GM19455 (cell line): ENCODE measurements around the gene BANP.
"Not testable (repeated sequence)": the region's sequence is repeated elsewhere in the genome, so short reads cannot be mapped to it uniquely, and the experiment has no call there.

Experiments
- ATAC-seq: cut with Tn5 transposase; IDR thresholded peaks from one replicate; pipeline ENCODE4 v1.9.1; 2021; ENCODE audit not compliant: unreplicated experiment

BANP gene

GRCh38 chr16:88098731-88099562 lies 147.7 kb downstream of the BANP start:
- ATAC-seq: not testable (repeated sequence)

DNA sequence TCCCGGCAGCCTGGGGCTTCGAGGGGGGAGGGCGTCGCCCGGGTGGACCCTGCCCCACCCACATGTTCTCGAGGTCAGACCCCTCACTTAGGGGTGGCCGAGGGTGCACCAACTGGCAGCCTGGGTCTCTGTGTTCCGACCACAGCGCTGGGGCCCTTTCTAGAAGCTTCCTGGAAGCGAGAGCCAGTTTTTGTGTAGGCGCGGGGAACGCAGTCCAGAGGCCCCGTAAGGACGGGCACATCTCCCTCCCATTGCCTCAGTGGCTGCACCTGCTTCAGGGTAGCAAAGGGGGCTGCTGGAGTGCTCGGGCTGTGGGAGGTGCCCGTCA lies 148.3 kb downstream of the BANP start:
- ATAC-seq: no peak

DNA sequence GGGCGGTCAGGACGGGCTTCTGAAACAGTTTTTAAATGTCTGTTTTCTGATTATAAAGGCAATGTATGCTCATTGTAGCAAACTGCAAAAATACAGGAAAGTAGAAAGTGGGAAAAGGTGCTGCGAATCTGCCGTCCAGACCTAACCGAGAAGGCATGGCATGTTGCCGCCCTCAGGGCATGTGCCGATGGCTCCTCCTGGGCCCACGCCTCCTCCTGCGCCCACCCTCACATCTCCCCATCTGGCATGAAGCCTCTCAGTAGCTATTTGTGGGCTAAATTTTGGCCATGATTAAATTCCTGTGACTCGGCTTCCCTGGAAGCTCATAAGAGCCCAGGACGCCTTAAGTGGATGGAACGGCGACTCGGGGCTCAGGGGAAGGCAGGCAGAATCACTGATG lies 148.7 kb downstream of the BANP start:
- ATAC-seq: not testable (repeated sequence)

DNA sequence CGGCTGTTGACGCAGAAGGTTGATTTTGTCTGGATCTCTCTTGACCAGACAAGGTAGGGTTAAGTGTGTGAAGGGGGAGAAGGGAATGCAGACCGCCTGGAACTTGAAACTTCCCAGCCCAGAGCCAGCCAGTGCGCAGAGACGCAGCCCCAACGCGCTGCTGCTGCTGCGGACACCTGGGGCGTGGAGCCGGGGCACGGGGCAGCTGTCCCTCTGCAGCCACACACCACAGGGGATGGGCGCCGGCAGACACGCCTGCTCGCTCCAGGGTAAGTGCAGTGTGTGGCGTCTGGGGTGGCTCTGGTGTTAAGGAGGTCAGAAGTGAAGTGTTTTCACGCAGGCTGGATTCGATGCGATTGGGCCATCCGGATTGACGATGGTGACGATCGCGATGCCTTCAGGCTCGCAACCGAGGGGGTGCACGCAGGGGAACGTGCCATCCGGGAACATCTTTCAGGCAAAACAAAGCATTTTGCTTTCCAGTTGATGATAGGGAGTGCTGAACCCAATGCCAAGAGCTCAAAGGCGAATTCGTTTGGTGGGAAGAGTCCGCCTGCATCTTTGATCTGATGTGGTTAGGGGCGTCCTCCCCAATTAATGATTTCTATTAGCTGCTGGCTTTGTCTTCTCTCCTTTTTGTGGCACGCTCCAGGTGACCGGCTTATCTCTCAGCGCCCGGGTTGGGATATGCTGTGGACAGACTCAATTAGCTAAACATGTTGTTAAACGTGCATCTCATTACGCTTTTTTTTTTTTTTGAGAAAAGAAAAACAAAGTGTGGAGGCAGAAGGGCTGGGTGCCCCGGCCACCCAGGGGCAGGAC lies 149.8 kb downstream of the BANP start:
- not testable (repeated sequence) for ATAC-seq

- not testable (repeated sequence) for ATAC-seq
Measured at GRCh38 chr16:88101623-88102105, 150.4 kb downstream of the BANP start.

- no peak for ATAC-seq
Measured at GRCh38 chr16:88102597-88102996, 151.4 kb downstream of the BANP start.

GRCh38 chr16:88103011-88103410 lies 151.8 kb downstream of the BANP start:
- no peak for ATAC-seq

GRCh38 chr16:88103581-88104188 lies 152.5 kb downstream of the BANP start:
- ATAC-seq: no peak

GRCh38 chr16:88104363-88104762 lies 153.1 kb downstream of the BANP start:
- ATAC-seq: not testable (repeated sequence)

DNA sequence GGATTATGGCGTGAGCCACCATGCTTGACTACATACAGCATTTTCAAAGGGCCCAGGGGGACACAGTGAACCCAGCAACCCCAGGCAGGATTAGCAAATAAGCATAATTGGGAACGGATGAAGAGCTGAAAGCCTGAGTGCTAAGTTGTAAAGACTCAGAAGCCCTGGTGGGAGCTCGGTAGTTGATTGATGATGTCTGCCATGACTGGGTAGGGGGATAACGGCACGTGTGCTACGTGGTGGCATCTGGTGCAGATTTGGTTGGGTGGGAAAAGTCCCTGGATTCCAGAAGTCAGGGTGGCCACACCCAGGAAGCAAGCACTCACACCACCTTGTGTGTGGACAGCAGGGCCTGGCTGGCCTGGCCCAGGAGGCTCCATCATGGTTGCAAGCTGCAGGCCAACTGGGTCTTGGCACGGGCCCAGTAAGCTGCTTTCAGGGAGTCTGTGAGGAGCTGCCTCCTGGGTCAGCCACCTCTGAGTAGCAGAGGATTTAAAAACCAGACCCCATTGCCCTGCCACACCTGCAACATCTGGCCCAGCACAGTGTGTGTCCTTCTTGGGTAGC lies 154.4 kb downstream of the BANP start:
- not testable (repeated sequence) for ATAC-seq

- ATAC-seq: not testable (repeated sequence)
Measured at GRCh38 chr16:88106566-88106965, 155.3 kb downstream of the BANP start.

DNA sequence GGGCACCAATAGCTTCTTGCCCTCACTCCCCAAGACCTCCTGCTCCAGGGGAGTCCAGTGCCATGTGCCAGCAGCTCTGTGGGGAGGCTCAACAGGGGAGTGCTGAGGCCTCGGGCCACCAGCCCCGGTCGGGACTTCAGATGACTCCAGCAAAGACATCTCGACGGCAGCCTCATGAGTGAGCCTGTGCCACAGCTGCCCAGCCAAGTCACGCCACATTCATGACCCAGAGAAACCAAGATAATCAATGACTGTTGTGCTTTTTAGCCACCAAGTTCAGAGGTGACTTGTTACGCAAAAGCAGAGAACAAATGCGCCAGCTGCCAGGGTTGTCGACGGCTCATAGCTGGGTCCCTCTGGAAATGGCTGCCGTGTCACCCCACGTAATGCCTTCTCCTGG lies 157.5 kb downstream of the BANP start:
- no peak for ATAC-seq

- ATAC-seq: not testable (repeated sequence)
Measured at GRCh38 chr16:88109726-88110621, 158.7 kb downstream of the BANP start.

GRCh38 chr16:88110875-88111494 lies 159.8 kb downstream of the BANP start:
- ATAC-seq: not testable (repeated sequence)

DNA sequence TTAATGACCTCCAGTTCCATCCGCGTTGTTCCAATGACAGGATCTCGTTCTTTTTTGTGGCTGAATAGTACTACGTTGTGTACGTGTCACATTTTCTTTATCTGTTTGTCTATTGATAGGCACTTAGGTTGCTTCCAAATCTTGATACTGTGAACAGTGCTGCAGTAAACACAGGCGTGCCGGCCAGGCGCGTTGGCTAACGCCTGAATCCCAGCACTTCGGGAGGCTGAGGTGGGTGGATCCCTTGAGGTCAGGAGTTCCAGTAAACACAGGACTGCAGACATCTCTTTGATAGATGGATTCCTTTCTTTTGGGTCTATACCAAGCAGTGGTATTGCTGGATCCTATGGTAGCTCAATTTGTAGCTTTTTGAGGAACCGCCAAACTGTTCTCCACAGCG lies 160.7 kb downstream of the BANP start:
- not testable (repeated sequence) for ATAC-seq

GRCh38 chr16:88113545-88114045 lies 162.4 kb downstream of the BANP start:
- ATAC-seq: no peak

GRCh38 chr16:88114541-88115228 lies 163.5 kb downstream of the BANP start:
- ATAC-seq: not testable (repeated sequence)

DNA sequence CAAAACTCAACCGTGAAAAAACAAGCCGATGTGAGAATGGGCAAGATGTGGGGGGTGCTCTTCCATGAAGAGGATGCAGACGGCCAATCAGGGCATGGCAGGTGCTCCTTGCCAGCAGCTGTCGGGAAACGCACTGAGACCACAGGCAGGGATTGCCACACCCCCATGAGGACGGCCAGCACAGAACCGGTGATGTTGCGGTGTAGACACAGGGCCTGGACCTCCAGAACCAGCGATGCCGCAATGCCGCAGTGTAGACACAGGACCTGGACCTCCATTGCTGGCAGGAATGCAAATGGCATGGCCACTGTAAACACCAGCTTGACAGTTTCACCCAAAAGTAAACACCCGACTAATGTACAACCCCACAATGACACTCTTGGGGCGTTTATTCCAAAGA lies 164.9 kb downstream of the BANP start:
- ATAC-seq: no peak

GRCh38 chr16:88117476-88117868 lies 166.2 kb downstream of the BANP start:
- ATAC-seq: no peak
